Lung (tissue), 12 donors: Measurements from ENCODE around the gene ARMC8. TPM values are rescaled to one million over a fixed set of nuclear protein-coding genes. Genes with fewer than 3 reads are reported as not detected.

ENCODE experiments used
- ATAC-seq: fragments of 200-7000 bp; cut with Tn5 transposase; one replicate; pipeline ENCODE4 v1.9.1; 2020; ENCODE audit warnings: moderate number of reproducible peaks; ENCODE audit not compliant: insufficient read depth, low FRiP score
- DNase-seq, 3 donors: peaks; one replicate each; pipeline ENCODE4 v3.0.0-alpha.2; 2013 to 2017
- H3K27ac ChIP-seq, 2 donors: one replicate each; pipeline ENCODE4 v1.5.1; 2013; ENCODE audit warnings: mild to moderate bottlenecking in 2 of 2, moderate library complexity in 2 of 2, control low read depth in 1 of 2, inconsistent platforms in 1 of 2, low read depth in 1 of 2, low read length in 1 of 2
- H3K27me3 ChIP-seq, 3 donors: one replicate each; pipeline ENCODE4 v1.5.1; 2013; ENCODE audit warnings: low read length in 2 of 3; ENCODE audit not compliant: control insufficient read depth in 3 of 3, insufficient read depth in 3 of 3
- H3K36me3 ChIP-seq, 4 donors: one replicate each; pipeline ENCODE4 v1.5.1; 2013; ENCODE audit warnings: low read length in 4 of 4, mild to moderate bottlenecking in 1 of 4, moderate library complexity in 1 of 4; ENCODE audit not compliant: control insufficient read depth in 4 of 4, insufficient read depth in 4 of 4
- H3K4me1 ChIP-seq, 5 donors: one replicate each; pipeline ENCODE4 v1.5.1; 2013; ENCODE audit warnings: low read length in 5 of 5, mild to moderate bottlenecking in 2 of 5, moderate library complexity in 1 of 5; ENCODE audit not compliant: control insufficient read depth in 5 of 5, insufficient read depth in 5 of 5
- H3K4me3 ChIP-seq: one replicate; pipeline ENCODE4 v1.5.1; 2013; ENCODE audit warnings: mild to moderate bottlenecking, control low read depth, moderate library complexity
- H3K9ac ChIP-seq, 2 donors: one replicate each; pipeline ENCODE4 v1.5.1; 2013; ENCODE audit warnings: low read length in 2 of 2, control low read depth in 1 of 2; ENCODE audit not compliant: insufficient read depth in 1 of 2
- H3K9me3 ChIP-seq, 4 donors: one replicate each; pipeline ENCODE4 v1.5.1; 2013; ENCODE audit warnings: low read length in 3 of 4, mild to moderate bottlenecking in 1 of 4, moderate library complexity in 1 of 4; ENCODE audit not compliant: control insufficient read depth in 4 of 4, insufficient read depth in 3 of 4
- WGBS, 2 donors: extraction: QIAGEN DNeasy Blood & Tissue Kit; methylation state at CpG; one replicate each; pipeline ENCODE4 v1.1.7; 2013; 5-methylcytosine and 5-hydroxymethylcytosine counted together
- polyA plus RNA-seq, 2 donors: library from polyadenylated mRNA; stranded (reverse); fragments of 200-250 nt; gene quantifications; one replicate each; pipeline ENCODE4 v1.2.1, GENCODE V29; 2013
- total RNA-seq, 2 donors: library from RNA; depleted of rRNA in 1 of 2; stranded (reverse); fragments of >200 nt in 1 of 2; gene quantifications; one replicate each; pipeline ENCODE4 v1.2.1, GENCODE V29; 2014 to 2021
- TF ChIP-seq, protein P1 (sequence below): IDR thresholded peaks from 2 replicates; pipeline ENCODE4 v1.5.1; 2012; ENCODE audit warnings: mild to moderate bottlenecking; ENCODE audit errors: control extremely low read depth, extremely low read depth
- donor health status: control.
- donor health status: control.
- donor health status: Bipolar disorder and iron deficiency.
- donor health status: healthy.
- donor health status: DM: yes; HTN: yes; CAD: no.

The ARMC8 gene
- total and polyA plus RNA-seq, 4 donors, result 14.2 to 68.8 (median 37.9) TPM

- no peaks in the 10 kb centered on the region for H3K9me3 ChIP-seq
- H3K36me3 ChIP-seq, result peaks cover 0 to 9% (median 2%) of the 10 kb centered on the region in 4 donors
- H3K4me3 ChIP-seq, result no peak overlapping the region
- H3K27me3 ChIP-seq, result no peaks in the 10 kb centered on the region
- peaks cover 0 to 34% (median 0%) of the 10 kb centered on the region in 5 donors for H3K4me1 ChIP-seq
- no peak overlapping the region for H3K9ac ChIP-seq
- 75 to 90% methylated on average over 3 of the region's 3 CpGs for WGBS, 2 donors
- no peak overlapping the region for H3K27ac ChIP-seq
- no peak for DNase-seq
- TF ChIP-seq, protein P1, sequence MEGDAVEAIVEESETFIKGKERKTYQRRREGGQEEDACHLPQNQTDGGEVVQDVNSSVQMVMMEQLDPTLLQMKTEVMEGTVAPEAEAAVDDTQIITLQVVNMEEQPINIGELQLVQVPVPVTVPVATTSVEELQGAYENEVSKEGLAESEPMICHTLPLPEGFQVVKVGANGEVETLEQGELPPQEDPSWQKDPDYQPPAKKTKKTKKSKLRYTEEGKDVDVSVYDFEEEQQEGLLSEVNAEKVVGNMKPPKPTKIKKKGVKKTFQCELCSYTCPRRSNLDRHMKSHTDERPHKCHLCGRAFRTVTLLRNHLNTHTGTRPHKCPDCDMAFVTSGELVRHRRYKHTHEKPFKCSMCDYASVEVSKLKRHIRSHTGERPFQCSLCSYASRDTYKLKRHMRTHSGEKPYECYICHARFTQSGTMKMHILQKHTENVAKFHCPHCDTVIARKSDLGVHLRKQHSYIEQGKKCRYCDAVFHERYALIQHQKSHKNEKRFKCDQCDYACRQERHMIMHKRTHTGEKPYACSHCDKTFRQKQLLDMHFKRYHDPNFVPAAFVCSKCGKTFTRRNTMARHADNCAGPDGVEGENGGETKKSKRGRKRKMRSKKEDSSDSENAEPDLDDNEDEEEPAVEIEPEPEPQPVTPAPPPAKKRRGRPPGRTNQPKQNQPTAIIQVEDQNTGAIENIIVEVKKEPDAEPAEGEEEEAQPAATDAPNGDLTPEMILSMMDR, result no peak
- ATAC-seq, result no peak
Measured at GRCh38 chr3:138202945-138203701, 16.0 kb downstream of the ARMC8 start.

DNA sequence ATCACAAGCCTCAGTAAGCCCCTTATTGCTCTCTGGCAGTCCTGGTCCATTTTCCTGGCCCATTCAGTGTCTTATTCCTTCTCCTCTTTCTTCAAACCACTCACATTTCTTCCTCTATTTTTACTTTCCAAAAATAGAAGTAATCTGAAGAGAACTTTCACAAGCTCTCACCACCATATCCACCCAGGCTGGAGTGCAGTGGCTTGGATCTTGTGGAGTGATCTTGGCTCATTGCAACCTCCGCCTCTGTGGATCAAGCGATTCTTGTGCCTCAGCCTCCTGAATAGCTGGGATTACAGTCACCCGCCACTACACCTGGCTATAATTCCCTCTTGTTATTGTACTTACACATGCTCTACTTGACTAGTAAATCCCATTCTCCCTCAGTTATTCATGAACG lies 16.8 kb downstream of the ARMC8 start:
- Histone ChIP-seq H3K27ac (no peak overlapping the region), H3K9me3 (no peaks in the 10 kb centered on the region), H3K9ac (no peak overlapping the region), H3K36me3 (peaks cover 0 to 9% (median 2%) of the 10 kb centered on the region in 4 donors), H3K27me3 (no peaks in the 10 kb centered on the region), H3K4me1 (peaks cover 0 to 34% (median 0%) of the 10 kb centered on the region in 5 donors), H3K4me3 (no peak overlapping the region)
- TF ChIP-seq, protein P1, result no peak
- ATAC-seq, result no peak
- WGBS, 2 donors, result 80 to 87% methylated on average over 4 of the region's 4 CpGs
- no peak for DNase-seq

- H3K4me3 ChIP-seq, result no peak overlapping the region
- no peaks in the 10 kb centered on the region for H3K27me3 ChIP-seq
- no peak overlapping the region for H3K27ac ChIP-seq
- no peaks in the 10 kb centered on the region for H3K9me3 ChIP-seq
- no peak for ATAC-seq
- TF ChIP-seq, protein P1, result no peak
- H3K4me1 ChIP-seq, result peaks cover 0 to 31% (median 0%) of the 10 kb centered on the region in 5 donors
- no peak for DNase-seq
- peaks cover 0 to 9% (median 2%) of the 10 kb centered on the region in 4 donors for H3K36me3 ChIP-seq
- WGBS, 2 donors, result 79 to 85% methylated on average over 5 of the region's 5 CpGs
- H3K9ac ChIP-seq, result no peak overlapping the region
Measured at GRCh38 chr3:138205527-138205926, 18.4 kb downstream of the ARMC8 start.
